Measurements from ENCODE around the gene KRT6A. TPM values are rescaled to one million over a fixed set of nuclear protein-coding genes. Genes with fewer than 3 reads are reported as not detected.

KRT6A gene
- total RNA-seq, 1 experiment from 2014 or later: 55.9 TPM

DNA sequence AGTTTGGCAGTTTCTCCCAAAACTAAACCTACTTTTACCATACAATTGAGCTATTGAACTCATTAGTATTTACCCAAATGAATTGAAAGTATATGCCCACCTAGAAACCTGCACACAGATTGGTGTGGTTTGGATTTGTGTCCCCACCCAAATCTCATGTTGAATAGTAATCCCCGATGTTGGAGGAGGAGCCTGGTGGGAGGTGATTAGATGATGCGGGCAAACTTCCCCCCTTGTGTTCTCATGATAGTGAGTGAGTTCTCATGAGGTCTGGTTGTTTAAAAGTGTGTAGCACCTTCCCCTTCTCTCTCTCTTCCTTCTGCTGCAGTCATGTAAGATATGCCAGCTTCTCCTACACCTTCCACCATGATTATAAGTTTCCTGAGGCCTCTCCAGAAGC is 15.4 kb downstream of the KRT6A start:
- Histone ChIP-seq H3K36me3 (ENCODE audit: low read depth) (no peaks in the 10 kb centered on the region), H4K20me1 (ENCODE audit: insufficient read depth) (no peaks in the 10 kb centered on the region), H3K79me2 (ENCODE audit: low read depth) (no peaks in the 10 kb centered on the region), H3K27ac (no peak overlapping the region), H2AFZ (no peak overlapping the region), H3K9me3 (ENCODE audit: insufficient read depth, low read depth) (no peaks in the 10 kb centered on the region), H3K9me2 (ENCODE audit: insufficient read depth) (no peaks in the 10 kb centered on the region), H3F3A (ENCODE audit: insufficient read depth, low read depth) (no peaks in the 10 kb centered on the region), H3K27me3 (ENCODE audit: insufficient read depth, low read depth) (no peaks in the 10 kb centered on the region), H3K4me3 (no peak overlapping the region), H3K4me2 (no peak overlapping the region), H3K4me1 (replicated peaks; ENCODE audit: insufficient read depth) (no peaks in the 10 kb centered on the region)
- ChIA-PET POLR2A (ENCODE audit: unreplicated experiment) (no interaction called here), CTCF (no interaction called here)
- TF ChIP-seq EZH2 (IDR thresholded peaks at IDR 0.05; ENCODE audit: low read depth): no peak
- TF ChIP-seq, protein P1, sequence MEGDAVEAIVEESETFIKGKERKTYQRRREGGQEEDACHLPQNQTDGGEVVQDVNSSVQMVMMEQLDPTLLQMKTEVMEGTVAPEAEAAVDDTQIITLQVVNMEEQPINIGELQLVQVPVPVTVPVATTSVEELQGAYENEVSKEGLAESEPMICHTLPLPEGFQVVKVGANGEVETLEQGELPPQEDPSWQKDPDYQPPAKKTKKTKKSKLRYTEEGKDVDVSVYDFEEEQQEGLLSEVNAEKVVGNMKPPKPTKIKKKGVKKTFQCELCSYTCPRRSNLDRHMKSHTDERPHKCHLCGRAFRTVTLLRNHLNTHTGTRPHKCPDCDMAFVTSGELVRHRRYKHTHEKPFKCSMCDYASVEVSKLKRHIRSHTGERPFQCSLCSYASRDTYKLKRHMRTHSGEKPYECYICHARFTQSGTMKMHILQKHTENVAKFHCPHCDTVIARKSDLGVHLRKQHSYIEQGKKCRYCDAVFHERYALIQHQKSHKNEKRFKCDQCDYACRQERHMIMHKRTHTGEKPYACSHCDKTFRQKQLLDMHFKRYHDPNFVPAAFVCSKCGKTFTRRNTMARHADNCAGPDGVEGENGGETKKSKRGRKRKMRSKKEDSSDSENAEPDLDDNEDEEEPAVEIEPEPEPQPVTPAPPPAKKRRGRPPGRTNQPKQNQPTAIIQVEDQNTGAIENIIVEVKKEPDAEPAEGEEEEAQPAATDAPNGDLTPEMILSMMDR (conservative IDR thresholded peaks at IDR 0.05): no peak
- no peak for DNase-seq
- intact Hi-C loops (cut with micrococcal nuclease; ENCODE audit: unreplicated experiment): no loop called here
- BruUV-seq (replicated peaks): no TSS peak

DNA sequence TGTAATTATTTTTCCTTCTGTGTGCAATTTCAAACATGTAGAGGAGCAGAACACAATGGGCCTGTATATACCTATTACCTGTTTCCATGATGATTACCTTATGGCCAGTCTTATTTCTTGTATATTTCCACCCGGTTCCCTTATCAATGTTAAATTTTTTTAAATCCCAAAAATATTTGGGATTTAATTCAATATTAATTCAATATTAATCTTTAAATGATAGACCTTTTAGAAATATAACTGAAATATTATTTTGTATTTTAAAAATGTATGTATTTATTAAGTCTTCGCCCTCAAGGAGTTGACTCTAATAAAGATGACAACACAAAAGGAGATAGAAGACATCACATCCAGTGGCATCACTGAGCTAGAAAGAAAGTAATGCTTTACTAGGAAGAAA is 18.8 kb downstream of the KRT6A start:
- no peaks in the 10 kb centered on the region for H3K27me3 ChIP-seq (ENCODE audit: insufficient read depth, low read depth)
- no peak for DNase-seq
- 0 out of 2 replicates have a peak overlapping the region, but pooled peaks have one; percentile 2 for H3K4me2 ChIP-seq
- no peaks in the 10 kb centered on the region for H4K20me1 ChIP-seq (ENCODE audit: insufficient read depth)
- no peaks in the 10 kb centered on the region for H3K9me2 ChIP-seq (ENCODE audit: insufficient read depth)
- H2AFZ ChIP-seq: no peak overlapping the region
- H3K9me3 ChIP-seq (ENCODE audit: insufficient read depth, low read depth): no peaks in the 10 kb centered on the region
- H3K36me3 ChIP-seq (ENCODE audit: low read depth): no peaks in the 10 kb centered on the region
- no peaks in the 10 kb centered on the region for H3K4me1 ChIP-seq (replicated peaks; ENCODE audit: insufficient read depth)
- intact Hi-C loops (cut with micrococcal nuclease; ENCODE audit: unreplicated experiment): no loop called here
- H3K27ac ChIP-seq: no peak overlapping the region
- no peak overlapping the region for H3K4me3 ChIP-seq
- ChIA-PET POLR2A (ENCODE audit: unreplicated experiment) (no interaction called here), CTCF (no interaction called here)
- TF ChIP-seq EZH2 (IDR thresholded peaks at IDR 0.05; ENCODE audit: low read depth): no peak
- TF ChIP-seq, protein P1 (conservative IDR thresholded peaks at IDR 0.05): no peak
- no peaks in the 10 kb centered on the region for H3F3A ChIP-seq (ENCODE audit: insufficient read depth, low read depth)
- H3K79me2 ChIP-seq (ENCODE audit: low read depth): no peaks in the 10 kb centered on the region
- no TSS peak for BruUV-seq (replicated peaks)

DNA sequence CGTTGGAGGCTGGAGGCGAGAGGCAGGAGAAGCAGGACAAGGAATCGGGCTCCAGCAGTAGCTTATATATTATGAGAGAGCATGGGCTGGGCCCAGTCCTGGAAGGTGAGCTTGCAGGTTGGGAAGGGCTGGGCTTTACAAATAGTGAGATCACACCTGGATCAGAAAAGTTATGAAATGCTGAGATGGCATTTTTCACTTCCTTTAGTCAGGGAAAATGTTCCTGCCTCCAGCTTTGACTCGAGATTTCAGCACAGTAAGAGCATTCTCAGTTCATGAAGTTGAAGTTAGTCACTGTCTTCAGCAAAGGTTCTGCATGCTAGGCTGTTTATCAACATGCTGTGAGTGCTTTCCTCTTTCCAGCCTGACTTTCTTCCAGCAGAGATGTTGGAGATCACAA is 19.3 kb downstream of the KRT6A start, which contains the start of gene KRT6C:
Gene KRT6C (minus strand): TSS at position 38 of the 400 bp plus-strand sequence. CDS start 68 bp downstream, outside the sequence.
- Histone ChIP-seq H3K4me2 (0 out of 2 replicates have a peak within 1 kb of the TSS, but pooled peaks have one; percentile 2), H3K4me1 (replicated peaks; ENCODE audit: insufficient read depth) (no peaks in the 10 kb centered on the region), H4K20me1 (ENCODE audit: insufficient read depth) (no peaks in the 10 kb centered on the region), H3K9me3 (ENCODE audit: insufficient read depth, low read depth) (no peaks in the 10 kb centered on the region), H3K79me2 (ENCODE audit: low read depth) (no peaks in the 10 kb centered on the region), H3K27ac (no peak within 1 kb of the TSS), H3K27me3 (ENCODE audit: insufficient read depth, low read depth) (no peaks in the 10 kb centered on the region), H2AFZ (no peak within 1 kb of the TSS), H3F3A (ENCODE audit: insufficient read depth, low read depth) (no peaks in the 10 kb centered on the region), H3K4me3 (no peak within 1 kb of the TSS), H3K36me3 (ENCODE audit: low read depth) (no peaks in the 10 kb centered on the region), H3K9me2 (ENCODE audit: insufficient read depth) (no peaks in the 10 kb centered on the region)
- peak in 1 of 2 experiments; percentile 60 for DNase-seq
- ChIA-PET POLR2A (ENCODE audit: unreplicated experiment) (no interaction called here), CTCF (no interaction called here)
- no TSS peak for BruUV-seq (replicated peaks)
- TF ChIP-seq, protein P1 (conservative IDR thresholded peaks at IDR 0.05): no peak
- no peak for TF ChIP-seq EZH2 (IDR thresholded peaks at IDR 0.05; ENCODE audit: low read depth)
- intact Hi-C loops (cut with micrococcal nuclease; ENCODE audit: unreplicated experiment): no loop called here

Data from PC-9 (cell line).